Effector memory CD4-positive, alpha-beta T cell (primary cell): ENCODE results near the gene LAMC2.
"Not testable (repeated sequence)": the region's sequence is repeated elsewhere in the genome, so short reads cannot be mapped to it uniquely, and the experiment has no call there.

ENCODE experiments used
- DNase-seq, 3 donors: peaks; one replicate each; pipeline ENCODE4 v3.0.0-alpha.2; 2020
- H3K27ac ChIP-seq: 2 replicates; pipeline ENCODE4 v1.7.0; 2013; ENCODE audit warnings: mild to moderate bottlenecking, low read length, moderate library complexity; ENCODE audit not compliant: insufficient read depth, poor library complexity, severe bottlenecking
- H3K27me3 ChIP-seq: replicated peaks from 2 replicates; pipeline ENCODE4 v1.7.0; 2013; ENCODE audit warnings: mild to moderate bottlenecking, low read length; ENCODE audit not compliant: insufficient read depth, control insufficient read depth, poor library complexity, severe bottlenecking
- H3K36me3 ChIP-seq: 2 replicates; pipeline ENCODE4 v1.7.0; 2013; ENCODE audit warnings: mild to moderate bottlenecking, low read length, moderate library complexity; ENCODE audit not compliant: control insufficient read depth, insufficient read depth
- H3K4me1 ChIP-seq: 2 replicates; pipeline ENCODE4 v1.7.0; 2013; ENCODE audit warnings: low read length, mild to moderate bottlenecking; ENCODE audit not compliant: control insufficient read depth, insufficient read depth, poor library complexity, severe bottlenecking
- H3K4me3 ChIP-seq: 2 replicates; pipeline ENCODE4 v1.7.0; 2013; ENCODE audit warnings: low read length, low read depth, mild to moderate bottlenecking; ENCODE audit not compliant: insufficient read depth, poor library complexity, severe bottlenecking
- H3K9me3 ChIP-seq: 2 replicates; pipeline ENCODE4 v1.7.0; 2013; ENCODE audit warnings: mild to moderate bottlenecking, low read length, moderate library complexity; ENCODE audit not compliant: control insufficient read depth

Gene LAMC2

DNA sequence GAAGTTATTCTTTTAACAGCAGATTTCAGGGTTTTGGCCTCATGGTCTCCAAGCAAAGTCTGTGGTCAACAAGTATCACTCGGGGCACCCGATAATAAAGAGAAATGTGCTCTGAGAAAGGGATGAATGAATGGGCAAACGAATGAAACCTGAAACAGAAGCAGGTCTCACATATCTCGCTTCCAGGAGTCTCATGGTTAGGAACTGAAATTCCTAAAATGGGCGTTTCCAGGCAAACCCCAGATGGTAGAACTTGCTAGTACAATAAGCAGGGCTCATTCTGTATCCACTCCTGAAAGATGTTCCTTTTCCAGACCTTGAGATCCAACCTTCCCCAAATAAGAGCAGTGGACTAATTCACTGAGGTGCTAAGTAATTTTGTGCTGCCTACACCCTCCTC, 87.2 kb downstream of the LAMC2 start:
- Histone ChIP-seq H3K4me3 (no peak overlapping the region), H3K27me3 (no peaks in the 10 kb centered on the region), H3K4me1 (no peaks in the 10 kb centered on the region), H3K36me3 (no peaks in the 10 kb centered on the region), H3K9me3 (no peaks in the 10 kb centered on the region), H3K27ac (no peak overlapping the region)
- DNase-seq = no peak

DNA sequence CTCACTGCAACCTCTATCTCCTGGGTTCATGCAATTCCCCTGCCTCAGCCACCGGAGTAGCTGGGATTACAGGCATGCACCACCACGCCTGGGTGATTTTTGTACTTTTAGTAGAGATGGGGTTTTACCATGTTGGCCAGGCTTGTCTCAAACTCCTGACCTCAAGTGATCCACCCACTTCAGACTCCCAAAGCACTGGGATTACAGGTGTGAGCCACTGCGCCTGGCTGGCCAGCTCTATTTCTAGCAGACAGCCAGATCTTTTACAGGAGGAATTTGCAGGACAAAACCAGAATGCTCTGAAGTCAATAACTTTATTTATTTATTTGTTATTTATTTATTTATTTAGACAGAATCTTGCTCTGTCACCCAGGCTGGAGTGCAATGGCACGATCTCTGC, 87.9 kb downstream of the LAMC2 start:
- H3K4me1 ChIP-seq, H3K4me3 ChIP-seq, H3K27ac ChIP-seq, DNase-seq, H3K9me3 ChIP-seq, H3K27me3 ChIP-seq, H3K36me3 ChIP-seq: not testable (repeated sequence)

DNA sequence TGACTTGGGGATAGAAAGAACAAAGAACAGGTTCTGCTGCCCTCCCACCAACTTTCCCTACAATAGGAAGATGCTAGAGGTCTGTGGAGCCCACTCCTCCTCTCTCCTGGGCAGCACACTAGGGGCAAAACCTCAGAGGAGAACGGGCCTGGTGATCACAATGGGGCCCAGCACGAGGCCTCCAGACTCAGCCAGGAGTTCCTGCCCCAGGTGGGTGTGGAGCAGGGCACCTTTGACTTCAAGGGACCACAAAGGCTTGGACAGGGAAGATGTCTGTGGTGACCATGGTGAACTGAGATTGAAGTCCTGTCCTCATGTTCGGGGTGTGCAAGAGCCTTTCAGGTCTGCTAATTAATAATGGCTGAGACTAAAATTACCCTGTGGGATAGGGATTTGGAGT, 88.8 kb downstream of the LAMC2 start:
- Histone ChIP-seq H3K36me3 (no peaks in the 10 kb centered on the region), H3K27me3 (no peaks in the 10 kb centered on the region), H3K4me3 (no peak overlapping the region), H3K4me1 (no peaks in the 10 kb centered on the region), H3K9me3 (no peaks in the 10 kb centered on the region), H3K27ac (no peak overlapping the region)
- DNase-seq = no peak

DNA sequence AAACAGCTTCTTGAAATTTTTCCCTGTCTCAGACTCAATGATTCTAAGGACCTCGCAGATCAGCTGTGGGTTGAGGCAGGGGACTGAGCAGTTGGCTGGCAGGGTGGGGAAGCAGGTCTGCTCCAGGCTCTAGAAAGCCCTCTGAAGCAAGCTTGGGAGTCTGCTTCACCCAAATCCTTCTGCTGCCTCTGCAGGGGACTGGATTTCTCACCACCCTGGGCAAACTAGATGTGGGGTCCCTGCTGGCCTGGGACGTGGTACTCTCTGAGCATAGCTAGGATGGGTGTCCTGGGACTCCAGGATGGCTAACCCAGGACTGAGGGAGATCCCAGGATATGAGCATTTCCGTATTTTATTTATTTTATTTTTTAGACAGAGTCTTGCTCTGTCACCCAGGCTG, 89.3 kb downstream of the LAMC2 start:
- H3K4me3 ChIP-seq = no peak overlapping the region
- no peaks in the 10 kb centered on the region for H3K36me3 ChIP-seq
- no peaks in the 10 kb centered on the region for H3K9me3 ChIP-seq
- no peak overlapping the region for H3K27ac ChIP-seq
- no peaks in the 10 kb centered on the region for H3K27me3 ChIP-seq
- no peaks in the 10 kb centered on the region for H3K4me1 ChIP-seq
- DNase-seq = no peak

DNA sequence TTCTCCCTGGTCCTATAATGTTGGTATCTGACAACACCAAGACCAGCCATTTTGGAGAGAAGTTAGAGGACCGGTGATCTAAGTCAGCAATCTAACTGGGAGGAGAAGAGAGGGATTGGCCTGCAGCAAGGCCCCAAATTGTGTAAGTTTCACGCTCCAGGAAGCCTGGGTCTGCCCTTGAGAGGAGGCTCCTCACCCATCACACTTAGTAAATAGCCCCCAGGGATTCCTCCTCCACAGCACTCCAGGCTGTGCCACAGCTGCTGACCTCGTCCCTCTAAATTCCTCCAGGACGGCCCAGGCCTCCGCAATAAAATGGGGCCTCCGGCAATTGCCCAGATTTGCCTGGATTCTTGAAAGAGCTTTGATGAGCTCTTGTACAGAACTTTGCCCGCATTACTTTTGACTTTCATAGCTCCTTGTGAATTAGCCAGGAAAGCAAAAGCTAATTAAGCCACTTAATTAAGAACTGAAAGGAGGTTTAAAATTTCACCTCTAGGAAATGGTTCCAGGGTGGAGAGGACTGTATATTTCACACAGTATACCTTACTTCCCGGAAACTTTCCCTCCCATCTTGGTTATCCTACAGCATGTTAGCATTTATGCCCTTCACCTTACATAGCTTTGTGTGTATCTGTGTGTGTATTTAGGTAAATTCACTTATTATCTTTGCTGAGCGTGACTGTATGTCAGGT, 90.5 kb downstream of the LAMC2 start:
- Histone ChIP-seq H3K9me3 (no peaks in the 10 kb centered on the region), H3K36me3 (no peaks in the 10 kb centered on the region), H3K27ac (no peak overlapping the region), H3K4me1 (no peaks in the 10 kb centered on the region), H3K4me3 (no peak overlapping the region), H3K27me3 (no peaks in the 10 kb centered on the region)
- no peak for DNase-seq

DNA sequence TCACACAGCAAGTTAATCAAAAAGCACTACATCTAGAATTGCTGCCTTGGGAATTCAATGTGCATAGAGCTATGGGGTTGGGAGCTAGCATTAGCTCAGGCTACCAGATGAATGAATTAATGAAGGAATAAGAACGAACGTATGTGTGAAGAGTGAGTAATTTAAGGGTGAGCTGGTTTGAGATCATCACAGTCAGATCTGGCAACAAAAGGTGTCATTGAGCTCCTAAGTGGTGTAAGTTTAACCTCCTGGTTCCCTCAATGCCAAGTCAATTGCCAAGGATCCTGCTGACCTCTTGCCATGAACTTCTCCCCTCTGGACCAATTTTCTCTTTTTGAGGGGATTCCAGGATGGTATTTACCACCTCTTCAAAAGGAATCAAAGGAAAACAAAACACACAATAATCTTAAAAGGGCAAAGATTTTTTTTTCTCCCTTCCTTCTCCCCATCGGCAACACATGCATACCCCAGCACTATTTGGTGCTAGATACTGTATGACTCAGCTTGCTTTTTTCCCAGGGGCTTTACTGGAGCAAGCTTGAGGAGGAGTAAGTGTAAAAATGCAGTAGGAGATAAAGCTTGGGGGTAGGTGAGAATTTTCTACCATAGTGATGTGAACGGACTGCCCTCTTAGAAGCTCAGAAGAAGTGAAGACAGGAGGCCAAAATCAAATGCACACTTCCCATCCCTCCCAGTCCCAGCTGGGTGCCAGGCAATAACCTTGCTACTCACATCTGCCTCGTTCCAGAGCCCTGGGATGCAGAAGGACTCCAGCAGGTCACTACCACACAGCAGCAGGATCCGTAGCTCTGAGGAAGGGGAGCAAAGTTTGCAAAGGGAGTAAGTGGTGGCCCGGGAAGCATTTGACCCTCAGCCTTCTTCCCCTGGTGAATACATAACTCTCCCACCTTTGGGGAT, 92.0 kb downstream of the LAMC2 start:
- no peaks in the 10 kb centered on the region for H3K36me3 ChIP-seq
- no peaks in the 10 kb centered on the region for H3K27me3 ChIP-seq
- no peaks in the 10 kb centered on the region for H3K9me3 ChIP-seq
- no peak overlapping the region for H3K27ac ChIP-seq
- H3K4me1 ChIP-seq = no peaks in the 10 kb centered on the region
- H3K4me3 ChIP-seq = no peak overlapping the region
- DNase-seq = no peak

DNA sequence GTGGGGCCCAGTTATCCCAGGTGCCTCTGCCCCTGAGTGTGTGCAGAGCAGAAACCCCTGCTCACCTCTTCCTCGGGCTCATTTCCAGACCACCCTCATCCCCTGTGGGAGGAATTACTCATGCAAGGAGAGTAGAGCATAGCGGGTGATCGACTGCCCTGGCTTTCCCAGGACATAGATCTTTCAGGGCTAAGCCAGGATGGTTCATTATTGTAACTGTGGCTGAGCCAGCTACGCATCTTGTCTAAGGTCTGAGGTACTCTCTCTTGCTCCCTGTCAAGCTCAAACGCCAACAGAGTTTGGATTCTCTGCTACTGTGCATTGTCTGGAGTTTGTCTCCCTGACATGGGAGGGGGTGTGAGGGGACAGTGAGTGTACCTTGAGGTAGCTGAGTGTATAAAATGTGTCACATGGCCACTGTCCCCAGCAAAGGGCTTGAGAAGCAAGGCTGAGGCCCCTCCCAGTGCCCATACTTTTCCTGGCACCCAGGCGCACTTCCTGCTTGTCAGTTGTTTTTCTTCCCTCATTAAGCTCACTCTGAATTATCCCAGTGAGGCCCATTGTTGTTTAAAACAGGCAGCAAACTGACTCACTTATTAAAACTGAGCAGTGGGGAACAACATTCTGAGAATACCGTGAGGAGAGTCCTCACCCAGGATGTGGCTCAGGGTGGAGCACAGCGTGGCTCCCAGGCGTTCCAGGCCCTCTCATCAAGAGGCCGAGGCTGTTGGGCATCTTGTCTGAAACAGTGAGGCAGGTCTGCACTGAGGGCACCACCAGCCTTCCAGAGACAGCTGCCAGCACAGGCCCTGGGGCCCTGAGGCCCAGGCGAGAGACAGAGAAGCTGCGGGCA, 92.9 kb downstream of the LAMC2 start:
- Histone ChIP-seq H3K4me3 (no peak overlapping the region), H3K27ac (no peak overlapping the region)
- no peak for DNase-seq

DNA sequence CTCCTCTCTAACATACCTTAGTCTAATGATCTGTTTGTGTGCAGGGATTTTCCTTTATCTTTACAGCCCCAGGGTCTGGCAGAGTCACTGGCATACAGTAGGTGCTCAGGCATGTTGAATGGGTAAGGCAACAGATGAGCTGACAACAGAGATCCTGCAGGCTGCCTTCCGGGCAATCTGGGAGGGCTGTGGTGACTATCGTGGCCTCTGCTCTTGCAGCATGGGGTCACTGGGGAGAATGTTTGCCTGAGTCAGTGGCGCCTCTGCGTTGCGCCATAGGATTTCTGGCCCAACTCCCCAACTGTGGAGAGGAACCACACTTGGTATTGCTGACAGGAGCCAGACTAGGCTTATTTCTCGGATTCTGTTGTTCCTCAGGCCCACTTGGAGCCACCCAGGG, 93.8 kb downstream of the LAMC2 start:
- Histone ChIP-seq H3K4me3 (no peak overlapping the region), H3K36me3 (no peaks in the 10 kb centered on the region), H3K27me3 (no peaks in the 10 kb centered on the region), H3K9me3 (no peaks in the 10 kb centered on the region), H3K4me1 (no peaks in the 10 kb centered on the region), H3K27ac (no peak overlapping the region)
- DNase-seq = no peak

More for the DNA sequence above, 92.9 kb downstream of the LAMC2 start:
- Histone ChIP-seq H3K9me3 (no peaks in the 10 kb centered on the region), H3K4me1 (no peaks in the 10 kb centered on the region), H3K36me3 (no peaks in the 10 kb centered on the region), H3K27me3 (no peaks in the 10 kb centered on the region)

DNA sequence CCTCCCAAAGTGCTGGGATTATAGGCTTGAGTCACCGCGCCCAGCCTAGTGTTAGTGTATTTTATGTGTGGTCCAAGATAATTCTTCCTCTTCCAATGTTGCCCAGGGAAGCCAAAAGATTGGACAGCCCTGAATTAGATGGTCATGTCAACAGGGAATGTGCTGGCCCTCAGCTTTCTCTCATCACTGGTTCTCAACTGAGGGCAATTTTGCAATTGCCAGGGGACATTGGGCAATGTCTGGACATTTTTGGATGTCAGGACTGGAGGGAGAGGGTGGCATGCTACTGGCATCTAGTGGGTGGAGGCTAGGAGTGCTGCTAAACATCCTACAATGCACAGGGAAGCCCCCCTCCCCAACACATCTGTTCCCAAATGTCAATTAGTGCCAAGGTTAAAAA, 95.0 kb downstream of the LAMC2 start:
- no peak overlapping the region for H3K27ac ChIP-seq
- no peaks in the 10 kb centered on the region for H3K27me3 ChIP-seq
- no peaks in the 10 kb centered on the region for H3K4me1 ChIP-seq
- H3K9me3 ChIP-seq = no peaks in the 10 kb centered on the region
- no peak for DNase-seq
- H3K4me3 ChIP-seq = no peak overlapping the region
- H3K36me3 ChIP-seq = no peaks in the 10 kb centered on the region
